HG03439 (cell line): ENCODE data around the gene UNC13D.
"Not testable (repeated sequence)": the region's sequence is repeated elsewhere in the genome, so short reads cannot be mapped to it uniquely, and the experiment has no call there.

Experiments used
- ATAC-seq: cut with Tn5 transposase; IDR thresholded peaks from one replicate; pipeline ENCODE4 v1.9.1; 2021; ENCODE audit warnings: mild to moderate bottlenecking, moderate library complexity; ENCODE audit not compliant: unreplicated experiment

Gene UNC13D

GRCh38 chr17:75853433-75853832 is 9.2 kb upstream of the UNC13D start:
- no peak for ATAC-seq

DNA sequence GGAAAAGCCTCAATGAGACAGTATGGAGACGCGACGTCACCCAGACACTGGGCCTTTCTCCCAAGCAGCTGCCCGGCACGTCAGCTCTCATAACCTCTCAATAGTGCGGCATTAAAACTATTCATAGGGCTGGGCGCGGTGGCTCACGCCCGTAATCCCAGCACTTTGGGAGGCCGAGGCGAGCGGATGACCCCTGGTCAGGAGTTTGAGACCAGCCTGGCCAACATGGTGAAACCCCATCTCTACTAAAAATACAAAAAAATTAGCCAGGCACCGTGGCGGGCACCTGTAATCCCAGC is 7.4 kb upstream of the UNC13D start:
- not testable (repeated sequence) for ATAC-seq

DNA sequence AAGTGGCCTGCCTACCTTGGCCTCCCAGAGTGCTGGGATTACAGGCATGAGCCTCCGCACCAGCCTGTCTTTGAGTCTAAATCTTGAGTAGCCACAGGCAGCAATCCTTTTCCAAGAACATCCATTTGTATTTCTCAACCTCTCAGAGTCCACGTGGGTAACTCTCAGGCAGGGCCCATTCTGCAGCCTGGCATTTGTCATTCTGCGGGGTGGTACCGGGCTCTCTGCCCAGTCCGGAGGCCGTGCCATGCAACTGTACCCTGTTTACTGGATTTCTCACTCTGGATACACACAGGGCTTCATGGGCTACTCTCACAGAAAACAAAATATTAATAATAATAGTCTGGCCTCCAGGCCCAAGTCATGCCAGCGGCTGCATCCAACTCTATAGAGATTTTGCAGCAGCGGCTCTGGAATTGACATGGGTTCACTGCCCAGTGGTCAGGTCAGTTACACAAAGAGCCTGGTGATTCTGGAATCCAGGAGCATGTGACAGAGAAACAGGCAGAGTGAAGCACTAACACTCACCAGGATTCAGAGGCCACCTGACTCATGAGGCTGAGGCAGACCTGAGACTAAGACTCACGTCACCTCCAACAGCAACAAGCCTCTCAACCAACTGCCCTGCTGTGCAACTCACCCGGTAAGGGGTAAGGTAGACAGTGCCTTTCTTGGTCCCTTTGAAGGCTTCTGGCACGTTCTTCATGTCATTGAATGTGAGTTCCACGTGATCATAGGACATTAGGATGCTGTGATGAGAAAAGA is 6.9 kb upstream of the UNC13D start:
- ATAC-seq = no peak

DNA sequence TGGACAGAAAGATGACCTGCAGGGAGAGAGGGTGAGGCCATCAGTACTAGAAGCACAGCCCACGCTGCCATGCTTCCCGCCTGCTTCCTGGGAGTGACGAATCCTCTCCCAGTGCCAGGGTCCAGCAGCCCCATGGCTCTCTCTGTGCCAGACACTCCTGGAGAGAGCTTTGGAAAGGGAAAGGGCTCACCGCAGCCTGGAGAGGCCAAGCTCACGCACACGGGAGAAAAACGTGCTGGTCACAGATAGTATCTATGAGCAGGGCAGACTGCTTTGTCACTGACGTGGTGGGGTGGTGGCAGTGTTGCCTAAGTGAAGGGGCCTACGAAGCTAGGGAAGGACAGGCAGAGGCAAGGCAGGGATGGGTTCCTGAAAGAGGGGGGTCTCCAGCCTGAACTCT is 5.5 kb upstream of the UNC13D start:
- no peak for ATAC-seq

DNA sequence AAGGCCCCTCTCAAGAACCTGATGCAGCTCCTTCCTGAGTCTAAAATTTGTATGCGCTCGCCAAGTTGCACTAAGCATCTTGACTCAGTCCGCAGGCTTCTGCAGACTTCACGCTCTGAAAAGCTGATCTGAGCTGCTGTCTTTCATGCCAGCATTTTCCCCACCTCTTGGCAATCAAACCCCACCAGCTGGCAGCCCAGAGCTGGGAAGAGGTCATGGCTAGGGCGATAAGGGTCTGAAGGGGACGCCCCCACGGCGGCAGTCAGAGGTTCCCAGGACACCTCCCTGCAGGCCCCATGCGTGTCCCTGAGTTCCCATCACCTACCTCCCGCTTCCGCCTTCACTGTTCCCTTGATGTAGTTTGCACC is 5.1 kb upstream of the UNC13D start:
- no peak for ATAC-seq

DNA sequence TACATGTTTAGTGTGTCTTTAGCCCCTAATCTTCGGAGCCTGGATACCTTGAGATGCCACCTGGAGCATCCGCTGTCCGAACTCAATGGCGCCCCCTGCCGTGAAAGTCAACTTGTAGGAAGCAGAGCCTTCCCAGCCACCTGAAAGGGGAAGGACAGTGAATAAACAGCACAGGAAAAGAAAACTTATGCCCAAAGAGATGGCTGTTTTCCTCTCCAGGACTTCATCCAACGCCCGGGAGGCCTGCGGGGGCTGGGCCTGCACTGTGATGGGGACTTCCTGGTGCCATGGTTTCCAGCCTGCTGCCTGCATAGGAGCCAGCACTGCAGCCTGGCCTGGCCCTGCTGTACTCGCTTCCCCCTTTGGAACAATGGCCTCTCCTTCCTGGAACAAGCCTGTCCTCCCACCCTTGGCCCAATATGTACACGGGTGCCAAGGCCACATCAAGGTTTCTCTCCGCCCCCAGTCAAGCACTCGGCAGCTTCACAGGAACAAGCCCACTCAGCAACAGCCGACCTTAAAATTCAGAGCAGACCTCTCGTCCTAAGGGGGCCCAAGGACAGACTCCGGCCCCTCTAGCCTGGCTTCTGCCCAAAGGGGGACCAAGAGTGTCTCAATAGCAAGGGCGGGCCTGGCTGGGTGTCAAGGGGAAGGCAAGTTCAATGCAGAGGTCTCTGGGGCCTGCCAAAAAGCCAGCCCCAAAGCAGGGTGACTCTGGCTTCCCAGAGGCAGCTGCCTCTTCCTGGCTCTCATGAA is 4.5 kb upstream of the UNC13D start:
- ATAC-seq = no peak

GRCh38 chr17:75847614-75848522 is 3.7 kb upstream of the UNC13D start:
- ATAC-seq = no peak

DNA sequence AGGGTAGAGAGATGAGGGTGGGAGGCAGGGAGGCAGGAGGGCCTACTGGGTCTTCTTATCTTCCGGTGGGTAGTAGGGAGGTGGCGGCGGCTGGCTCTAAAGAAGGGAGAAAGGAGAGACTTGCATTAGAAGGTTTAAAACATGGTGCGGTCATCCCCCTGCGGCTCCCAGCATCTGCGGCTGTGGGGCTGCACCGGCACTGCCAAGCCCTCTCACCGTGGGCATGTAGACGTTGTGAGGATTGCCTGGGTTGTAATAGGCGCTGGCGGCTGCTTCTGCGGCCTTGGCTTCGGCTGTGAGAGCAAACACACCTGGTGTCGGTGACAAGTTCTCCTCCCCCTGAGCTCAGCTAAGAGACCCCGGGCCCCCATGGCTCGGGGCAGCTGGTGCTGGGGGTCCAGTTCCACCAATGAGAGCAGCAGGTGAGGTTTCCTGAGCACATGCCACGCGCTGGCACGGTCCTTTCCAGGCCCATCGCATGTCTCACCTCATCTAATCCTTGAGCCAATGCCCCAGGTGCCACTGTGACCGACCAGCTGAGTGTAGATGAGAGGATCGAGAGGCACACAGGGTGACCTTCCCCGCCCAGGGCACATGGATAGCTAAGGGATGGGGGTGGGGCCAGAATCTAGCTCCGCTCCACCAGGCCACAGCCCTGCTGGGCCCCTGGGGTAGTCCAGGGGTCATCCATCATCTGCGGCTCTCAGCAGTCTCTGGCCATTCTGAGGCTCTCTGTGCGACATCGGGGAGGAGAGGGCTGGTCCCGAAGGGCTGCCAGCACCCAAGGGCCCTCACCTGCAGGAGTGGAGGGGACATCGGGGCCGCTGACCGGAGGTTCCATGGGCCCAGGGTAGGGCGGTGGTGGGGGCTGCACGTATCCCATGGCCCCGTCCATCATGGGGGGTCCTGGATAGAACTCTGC is 2.7 kb upstream of the UNC13D start:
- ATAC-seq = no peak

- no peak for ATAC-seq
These were observed 1.9 kb upstream of the UNC13D start for GRCh38 chr17:75845933-75846691.

GRCh38 chr17:75845058-75845711 is 981 bp upstream of the UNC13D start:
- peak; percentile 64 for ATAC-seq

GRCh38 chr17:75844530-75845057 is 390 bp upstream of the UNC13D start:
- no peak for ATAC-seq

DNA sequence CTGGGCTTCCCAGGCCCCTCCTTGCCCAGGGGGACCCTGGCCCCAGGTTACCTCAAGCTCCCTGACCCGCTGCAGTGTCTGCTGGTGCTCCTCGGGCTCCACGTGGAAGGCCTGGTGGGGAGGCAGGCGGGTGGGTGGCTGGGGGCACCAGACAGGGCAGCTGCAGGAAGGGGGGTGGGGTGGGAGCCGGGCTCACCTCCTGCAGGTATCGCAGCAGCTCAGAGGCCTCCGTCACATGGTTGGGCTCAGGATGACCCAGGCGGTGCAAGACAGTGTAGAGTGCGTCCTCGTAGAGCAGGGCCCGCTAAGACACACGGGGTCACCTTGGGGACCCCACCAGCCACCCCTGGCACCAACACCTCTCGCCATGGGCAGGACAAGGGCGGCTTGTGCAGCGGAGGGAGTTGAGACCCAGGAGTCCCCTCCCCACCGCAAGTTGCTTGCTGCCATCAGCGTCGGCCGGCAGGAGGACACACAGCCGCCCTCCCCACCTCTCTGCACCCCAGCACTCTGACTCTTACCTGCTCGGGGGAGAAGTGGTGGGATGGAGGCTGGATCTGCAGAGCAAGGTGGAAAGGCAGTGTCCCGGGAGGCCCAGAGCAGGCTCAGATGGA is 1.1 kb downstream of the UNC13D start:
- no peak for ATAC-seq

- no peak for ATAC-seq
These were observed 1.8 kb downstream of the UNC13D start for GRCh38 chr17:75842411-75842810.

DNA sequence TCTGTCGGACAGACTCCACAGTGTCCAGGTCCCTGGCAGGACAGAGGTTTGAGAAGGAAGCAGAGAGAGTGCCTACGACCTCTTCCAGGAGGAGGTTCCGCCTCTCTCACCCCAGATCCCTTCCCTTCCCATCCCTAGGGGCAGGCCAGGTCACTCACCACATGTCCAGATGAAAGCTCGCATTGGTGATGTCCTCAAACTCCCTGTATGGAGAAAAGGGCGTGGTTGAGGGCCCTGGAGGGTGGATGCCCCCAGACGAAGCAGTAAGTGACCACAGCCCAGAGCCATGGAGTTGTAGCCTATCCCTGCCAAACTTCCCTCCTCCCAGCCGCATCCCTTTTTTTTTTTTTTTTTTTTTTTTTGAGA is 3.4 kb downstream of the UNC13D start:
- ATAC-seq = no peak

DNA sequence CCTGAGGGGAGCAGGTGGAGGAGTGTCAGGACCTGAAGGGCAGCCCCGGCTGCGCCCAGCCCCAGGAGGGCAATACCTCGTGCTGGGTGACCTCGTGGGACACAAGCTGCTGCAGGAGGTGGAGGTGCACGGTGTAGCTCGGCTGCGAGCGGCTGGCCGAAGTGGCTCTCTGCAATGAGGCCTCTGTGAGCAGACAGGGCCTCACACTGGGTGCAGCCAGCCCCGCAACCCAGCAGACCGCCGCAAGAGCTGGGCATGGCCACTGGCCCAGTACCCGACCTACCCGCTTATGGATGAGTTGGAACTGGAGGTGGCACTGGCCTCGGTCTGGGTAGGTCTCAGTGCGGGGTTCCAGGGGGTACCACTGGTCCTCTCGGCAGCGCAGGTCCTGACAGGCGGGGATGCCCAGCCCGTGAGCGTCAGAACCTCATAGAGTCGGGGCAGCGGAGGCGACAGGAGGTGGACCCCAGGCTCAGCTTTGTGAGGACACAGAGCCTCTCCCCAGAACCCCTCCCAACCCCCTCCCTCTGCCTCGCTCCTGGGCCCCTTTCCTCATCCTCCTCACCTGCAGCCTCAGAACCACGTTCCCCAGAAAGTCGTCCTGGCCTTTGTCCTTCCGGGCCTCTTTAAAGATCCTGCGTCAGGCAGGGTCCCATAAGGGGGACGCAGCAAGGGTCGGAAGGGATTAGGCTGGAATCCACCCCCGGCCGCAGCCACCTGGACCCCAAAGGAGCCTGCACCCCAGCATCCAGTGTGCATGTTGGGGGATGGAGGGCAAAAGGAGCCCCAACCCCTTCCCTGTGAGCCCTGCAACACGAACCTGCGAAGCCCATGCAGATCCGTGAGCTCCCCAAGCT is 4.0 kb downstream of the UNC13D start:
- no peak for ATAC-seq

- ATAC-seq = no peak
These were observed 5.8 kb downstream of the UNC13D start for GRCh38 chr17:75838410-75838809.

DNA sequence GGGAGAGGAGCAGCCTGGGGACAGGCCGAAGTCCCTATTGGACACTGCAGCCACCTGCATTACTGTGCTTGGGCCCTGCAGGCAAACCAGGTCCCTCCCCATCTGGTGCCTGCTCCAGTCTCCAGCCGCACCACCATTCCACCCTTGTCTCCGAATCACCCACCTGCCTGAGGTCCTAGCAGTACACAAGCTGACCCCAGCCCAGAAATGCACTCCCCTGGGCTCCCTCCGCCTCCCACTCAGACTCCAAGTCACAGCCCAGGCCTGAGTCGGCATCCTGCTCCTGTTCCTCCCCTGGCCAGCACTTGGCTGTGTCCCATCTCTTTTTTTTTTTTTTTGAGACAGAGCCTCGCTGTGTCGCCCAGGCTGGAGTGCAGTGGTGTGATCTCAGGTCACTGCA is 6.3 kb downstream of the UNC13D start:
- no peak for ATAC-seq

DNA sequence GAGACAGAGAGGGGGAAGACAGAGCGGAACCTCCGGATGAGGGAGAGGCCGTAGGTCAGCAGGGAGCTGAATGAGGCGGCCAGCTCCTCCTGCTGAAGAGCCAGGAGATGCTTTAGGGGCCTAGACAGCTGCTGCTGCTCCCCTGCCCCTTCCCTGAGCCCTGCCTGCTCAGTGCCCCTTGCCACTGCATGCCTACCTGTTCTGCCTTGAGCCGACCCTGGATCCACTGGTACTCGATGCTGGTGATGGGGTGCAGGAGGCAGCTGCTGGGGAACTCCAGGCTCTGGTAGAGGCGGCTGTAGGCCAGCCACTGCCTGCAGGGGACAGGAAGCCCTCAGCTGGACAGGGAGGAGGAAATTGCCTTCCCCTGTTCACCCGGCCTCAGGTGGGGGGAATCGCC is 7.6 kb downstream of the UNC13D start:
- no peak for ATAC-seq
